PC-9 (cell line): ENCODE results near the gene USH2A.

Experiments used
- CTCF ChIP-seq: fragments of 200-600 bp; sonication (generic); conservative IDR thresholded peaks from 2 replicates; pipeline ENCODE4 v1.6.1; 2017; ENCODE audit warnings: mixed run types, antibody characterized with exemption, mild to moderate bottlenecking, moderate library complexity
- EZH2 ChIP-seq: fragments of 200-600 bp; sonication (generic); IDR thresholded peaks from 2 replicates; pipeline ENCODE4 v1.8.0; 2017; ENCODE audit warnings: antibody characterized with exemption, low read depth

GRCh38 chr1:215667761-215668160 lies 755.5 kb downstream of the USH2A start:
- TF ChIP-seq EZH2 (no peak), CTCF (no peak)
